ENCODE data around the gene ZNF646.
"Not testable (repeated sequence)": the region's sequence is repeated elsewhere in the genome, so short reads cannot be mapped to it uniquely, and the experiment has no call there.

The ZNF646 gene

DNA sequence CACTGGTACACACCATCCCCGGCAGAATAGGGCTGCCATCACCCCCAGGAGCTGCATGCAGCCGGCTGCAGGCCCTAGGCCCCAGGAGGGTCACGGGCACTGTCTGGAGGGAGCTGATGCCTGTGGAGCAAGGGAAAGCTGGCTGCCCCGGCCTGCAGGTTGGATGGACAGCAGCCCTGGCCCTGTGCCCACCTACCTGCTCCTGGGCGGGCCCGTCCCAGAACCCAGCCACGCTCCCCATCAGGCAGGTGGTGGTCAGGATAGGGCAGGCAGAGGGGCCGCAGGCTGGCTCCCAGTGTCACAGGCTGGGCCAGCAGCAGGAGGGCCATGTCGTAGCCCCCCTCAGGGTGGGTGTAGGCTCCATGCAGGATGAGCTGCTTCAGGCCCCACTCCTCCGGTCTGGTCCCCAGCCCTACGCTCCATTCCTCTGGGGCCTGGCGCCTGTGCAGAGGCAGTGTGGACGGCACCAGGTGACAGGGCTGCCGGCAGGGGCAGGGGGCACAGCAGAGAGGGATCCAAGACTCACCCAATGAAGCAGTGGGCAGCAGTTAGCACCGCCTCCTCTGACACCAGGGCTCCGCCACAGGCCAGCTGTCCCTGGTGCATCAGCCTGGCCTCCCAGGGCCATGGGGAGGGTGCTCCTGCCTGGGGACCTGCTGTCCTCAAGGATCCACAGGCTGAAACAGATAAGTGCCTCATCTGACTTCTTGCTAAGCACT lies 10.5 kb downstream of the ZNF646 start:
- no peak for DNase-seq (ENCODE audit: low spot score)

GRCh38 chr16:31085411-31085810 lies 11.2 kb downstream of the ZNF646 start:
- no peak for DNase-seq (ENCODE audit: low spot score)

GRCh38 chr16:31085873-31086628 lies 11.8 kb downstream of the ZNF646 start:
- no peak for DNase-seq (ENCODE audit: low spot score)

- DNase-seq (ENCODE audit: low spot score): no peak
These were observed 12.3 kb downstream of the ZNF646 start for GRCh38 chr16:31086629-31086906.

DNA sequence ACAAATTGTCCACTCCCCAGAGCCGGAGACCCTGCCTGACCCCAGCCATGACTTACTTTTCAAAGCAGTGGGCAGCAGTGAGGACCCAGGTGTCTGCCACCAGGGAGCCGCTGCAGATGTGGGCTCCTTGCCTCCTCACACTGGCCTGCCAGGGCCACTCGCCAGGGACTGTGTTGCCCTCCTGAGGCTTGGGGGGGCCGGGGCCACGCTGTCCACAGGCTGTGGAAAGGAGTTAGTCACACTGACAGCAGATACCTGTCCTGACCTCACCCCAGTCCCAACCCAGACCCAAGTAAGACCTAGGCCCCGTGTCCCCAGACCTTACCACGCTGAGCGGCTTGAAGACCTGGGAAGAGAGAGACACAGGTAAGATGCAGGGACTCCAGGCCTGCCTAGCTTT lies 13.3 kb downstream of the ZNF646 start:
- DNase-seq (ENCODE audit: low spot score): no peak

- DNase-seq (ENCODE audit: low spot score): no peak
These were observed 13.7 kb downstream of the ZNF646 start for GRCh38 chr16:31087971-31088370.

- DNase-seq (ENCODE audit: low spot score): no peak
These were observed 14.4 kb downstream of the ZNF646 start, which contains the start of gene PRSS53 for GRCh38 chr16:31088459-31089183. Gene PRSS53, minus strand, starts transcription at chr16:31088943. Its CDS starts 134 bp downstream, at chr16:31088809.

DNA sequence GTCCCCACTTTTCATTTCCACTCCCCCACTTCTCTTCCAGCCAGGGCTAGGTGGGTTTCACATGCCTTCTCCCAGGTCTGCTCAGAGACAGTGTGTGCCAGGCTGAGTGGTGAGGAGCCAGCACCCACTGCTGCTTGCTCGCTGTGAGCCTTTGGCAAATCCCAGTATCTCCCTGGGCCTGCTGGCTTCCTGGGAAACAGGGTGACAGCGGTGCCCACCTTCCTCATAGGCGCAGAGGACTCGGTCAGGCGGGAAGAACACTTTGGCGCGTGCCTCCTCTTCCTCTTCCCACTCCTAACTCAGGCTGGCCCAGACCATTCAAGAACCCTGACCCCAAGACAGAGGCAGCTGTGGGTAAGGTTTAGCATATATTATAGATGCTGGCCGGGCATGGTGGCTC lies 15.0 kb downstream of the ZNF646 start:
- DNase-seq (ENCODE audit: low spot score): no peak

DNA sequence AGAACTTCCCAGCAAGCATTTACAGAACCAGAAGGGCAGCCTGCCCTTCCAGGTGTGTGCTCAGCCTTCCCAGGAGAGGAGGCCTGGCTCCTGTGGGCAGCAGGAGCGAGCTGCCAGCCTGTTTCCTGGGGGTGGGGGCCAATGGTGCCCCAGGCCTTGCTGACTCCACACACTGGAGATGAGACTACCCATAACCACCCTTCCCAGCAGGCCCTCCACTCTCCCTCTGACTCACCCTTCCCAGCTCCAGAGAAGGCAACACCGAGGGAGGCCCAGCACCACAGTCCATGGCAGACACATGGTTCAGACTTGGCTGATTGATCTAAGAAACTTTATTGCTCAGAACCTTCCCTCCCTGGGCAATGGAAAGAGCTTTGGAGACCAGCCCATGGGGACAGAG lies 16.3 kb downstream of the ZNF646 start:
- DNase-seq (ENCODE audit: low spot score): no peak

GRCh38 chr16:31092330-31092729 lies 18.1 kb downstream of the ZNF646 start:
- no peak for DNase-seq (ENCODE audit: low spot score)

DNA sequence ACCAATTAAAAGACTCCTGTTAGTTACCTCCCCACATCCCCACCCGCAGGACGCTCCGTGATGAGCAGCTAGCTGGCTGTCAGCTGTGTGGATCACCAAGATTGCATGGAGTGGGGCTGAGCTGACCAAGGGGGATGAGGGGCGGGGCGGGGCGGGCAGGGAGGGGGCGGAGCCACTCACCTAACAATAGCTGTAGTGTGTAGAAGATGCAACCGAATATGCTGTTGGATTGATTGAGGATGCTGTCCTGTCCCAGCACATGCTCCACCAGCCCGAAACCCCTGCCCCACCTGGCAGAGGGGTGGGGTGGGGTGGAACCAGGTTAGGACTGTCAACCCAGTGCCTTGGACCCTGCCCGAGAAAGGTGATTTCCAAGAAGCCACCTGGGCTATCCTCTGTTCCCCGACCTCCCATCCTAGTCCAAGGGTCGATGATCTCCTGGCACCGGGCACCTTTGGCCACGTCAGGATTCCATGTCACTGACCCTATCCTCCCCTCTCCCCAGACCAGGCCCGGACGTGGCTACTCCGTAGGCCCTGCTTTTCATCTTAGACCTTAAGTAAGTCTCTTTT lies 19.0 kb downstream of the ZNF646 start:
- peak; percentile 50 for DNase-seq (ENCODE audit: low spot score)

DNA sequence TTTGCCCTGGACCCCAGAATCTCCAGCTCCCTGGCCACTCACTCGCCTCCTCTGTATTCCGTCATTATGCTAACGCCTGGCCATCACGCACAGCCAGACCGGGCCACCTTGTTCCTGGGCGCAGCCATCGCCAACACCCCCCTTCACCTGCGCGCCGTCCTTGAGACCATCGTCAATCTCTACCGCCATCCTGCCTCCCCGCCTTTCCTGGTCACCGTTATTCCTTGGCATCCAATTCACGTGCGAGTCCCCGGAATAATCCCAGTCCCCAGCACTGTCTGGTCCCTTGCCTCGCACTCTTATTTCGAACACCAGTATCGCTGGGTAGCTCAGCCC lies 19.8 kb downstream of the ZNF646 start:
- DNase-seq (ENCODE audit: low spot score): no peak

DNA sequence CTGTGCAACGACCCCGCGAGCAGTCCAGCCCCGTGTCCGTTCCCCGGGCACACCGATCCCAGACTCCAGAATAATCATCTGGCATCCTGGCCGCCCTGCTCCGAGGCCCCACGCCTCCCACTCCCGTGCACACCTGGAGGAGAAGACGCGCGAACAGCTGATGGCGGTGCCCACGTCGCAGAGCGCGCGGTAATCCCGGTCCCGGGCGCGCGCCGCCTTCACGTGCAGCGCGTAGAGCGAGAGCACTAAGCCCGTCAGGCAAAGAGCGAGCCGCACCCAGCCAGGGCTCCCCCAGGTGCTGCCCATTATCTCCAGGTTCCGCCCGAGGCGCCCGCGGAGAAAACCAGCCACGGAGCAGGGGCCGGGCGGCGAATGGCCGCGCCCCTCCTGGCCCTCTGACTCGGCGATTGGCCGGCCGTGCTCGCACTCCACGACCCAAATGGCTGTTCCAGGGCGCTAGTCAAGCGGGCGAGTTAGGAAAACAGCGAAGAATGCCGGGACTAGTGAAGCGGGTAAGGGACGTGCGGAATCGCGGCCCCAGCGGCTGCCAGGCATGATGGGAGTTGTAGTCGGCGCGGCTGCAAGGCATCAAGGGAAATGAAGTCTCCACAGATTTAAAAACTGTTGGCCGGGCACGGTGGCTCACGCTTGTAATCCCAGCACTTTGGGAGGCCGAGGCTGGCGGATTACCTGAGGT lies 20.4 kb downstream of the ZNF646 start, which contains the start of gene VKORC1:
Gene VKORC1, minus strand, starts transcription at position 374 of the 697 bp plus-strand sequence. Its CDS starts 68 bp downstream, at position 306.
- peak; percentile 98 for DNase-seq (ENCODE audit: low spot score)

GRCh38 chr16:31099860-31100638 lies 25.8 kb downstream of the ZNF646 start:
- DNase-seq (ENCODE audit: low spot score): no peak

- not testable (repeated sequence) for DNase-seq (ENCODE audit: low spot score)
These were observed 26.8 kb downstream of the ZNF646 start for GRCh38 chr16:31100876-31101641.

GRCh38 chr16:31105677-31106213 lies 31.5 kb downstream of the ZNF646 start:
- DNase-seq (ENCODE audit: low spot score): peak; percentile 74

DNA sequence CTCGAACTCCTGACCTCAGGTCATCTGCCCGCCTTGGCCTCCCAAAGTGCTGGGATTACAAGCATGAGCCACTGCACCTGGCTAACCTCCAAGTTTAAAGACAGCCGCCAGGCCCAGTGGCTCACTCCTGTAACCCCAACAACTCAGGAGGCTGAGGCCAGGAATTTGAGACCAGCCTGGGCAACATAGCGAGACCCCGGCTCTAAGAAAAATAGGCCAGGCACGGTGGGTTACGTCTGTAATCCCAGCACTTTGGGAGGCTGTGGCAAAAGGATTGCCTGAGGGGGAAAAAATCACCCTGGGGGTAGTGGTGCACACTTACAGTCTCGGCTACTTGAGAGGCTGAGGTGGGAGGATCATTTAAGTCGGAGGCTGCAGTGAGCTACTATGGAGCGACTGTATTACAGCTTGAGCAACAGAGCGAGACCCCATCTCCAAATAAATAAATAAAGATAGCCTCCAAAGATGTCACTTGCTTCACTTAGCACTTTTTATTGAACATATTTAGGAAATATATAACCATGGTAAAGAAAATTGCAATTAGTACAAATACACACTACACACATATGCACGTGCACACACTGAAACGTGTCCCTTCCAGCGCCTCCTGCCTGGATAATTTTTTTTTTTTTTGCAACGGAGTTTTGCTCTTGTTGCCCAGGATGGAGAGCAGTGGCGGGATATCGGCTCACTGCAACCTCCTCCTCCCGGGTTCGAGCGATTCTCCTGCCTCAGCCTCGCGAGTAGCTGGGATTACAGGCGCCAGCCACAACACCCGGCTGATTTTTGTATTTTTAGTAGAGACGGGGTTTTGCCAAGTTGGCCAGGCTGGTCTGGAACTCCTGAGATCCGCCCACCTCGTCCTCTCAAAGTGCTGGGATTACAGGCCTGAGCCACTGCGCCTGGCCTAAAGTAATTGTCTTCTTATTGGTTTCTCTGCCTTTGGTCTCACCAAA lies 32.6 kb downstream of the ZNF646 start:
- no peak for DNase-seq (ENCODE audit: low spot score)

DNA sequence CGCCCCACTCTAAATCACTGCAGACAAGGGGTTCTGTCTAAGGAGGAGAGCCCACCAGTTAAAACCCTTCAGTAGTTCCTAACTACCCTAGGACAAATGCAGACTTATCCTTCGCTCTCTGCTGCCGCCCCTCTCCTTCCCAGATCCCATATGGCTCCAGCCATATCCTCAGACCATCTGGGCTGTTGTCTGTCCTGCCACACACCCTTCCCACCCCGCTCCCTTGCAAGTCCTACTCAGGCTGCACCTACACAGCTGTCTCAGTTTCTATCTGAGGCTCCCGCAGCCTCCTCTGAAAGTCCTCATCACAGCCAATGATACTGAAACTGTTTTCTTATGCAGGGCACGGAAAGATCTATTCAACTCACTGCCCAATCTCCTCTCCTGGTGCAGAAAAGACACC lies 33.2 kb downstream of the ZNF646 start:
- DNase-seq (ENCODE audit: low spot score): no peak

Data from hepatic stellate cell (primary cell).